Cardiac septum (tissue), 1 donor: ENCODE results near the gene CCDC88C. TPM values are rescaled to one million over a fixed set of nuclear protein-coding genes. Genes with fewer than 3 reads are reported as not detected.

Experiments
- DNase-seq: peaks from one replicate; pipeline ENCODE4 v3.0.0-alpha.2; 2020; ENCODE audit warnings: low spot score
- intact Hi-C: fragments of 100-400 bp; cut with DNase I; formaldehyde crosslinking; loops from one replicate; pipeline ENCODE4 v1.14.0; 2022
- total RNA-seq: library from RNA; stranded (reverse); fragmentation: NEBNext Ultra II Directional; extraction: Animal tissue kit (Norgen Biotek cat#: 25700); gene quantifications from one replicate; pipeline ENCODE4 v1.2.1, GENCODE V29; 2021
- donor health status: DM: no; HTN: no; CAD: no.

Gene CCDC88C
- total RNA-seq, 1 donor from 2014 or later = 2.6 TPM

DNA sequence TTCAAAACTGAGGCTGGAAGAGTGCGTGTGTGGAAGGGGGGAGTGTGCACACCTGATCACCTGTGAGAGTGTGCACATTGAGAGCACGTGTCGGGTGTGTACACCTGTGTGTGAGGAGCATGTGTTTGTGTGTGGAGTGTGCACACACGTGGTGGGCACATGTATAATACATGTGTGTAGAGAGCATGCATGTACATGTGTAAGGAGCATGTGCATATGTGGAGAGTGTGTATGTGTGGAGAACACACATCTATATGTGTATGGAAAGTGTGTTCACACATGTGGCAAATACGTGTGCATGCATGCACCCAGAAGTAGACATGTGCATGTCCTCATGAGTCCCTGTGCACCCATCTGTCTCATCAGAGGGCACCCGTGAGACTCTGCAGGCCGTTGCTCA, 110.0 kb downstream of the CCDC88C start:
- no peak for DNase-seq
- intact Hi-C loops = no loop called here

DNA sequence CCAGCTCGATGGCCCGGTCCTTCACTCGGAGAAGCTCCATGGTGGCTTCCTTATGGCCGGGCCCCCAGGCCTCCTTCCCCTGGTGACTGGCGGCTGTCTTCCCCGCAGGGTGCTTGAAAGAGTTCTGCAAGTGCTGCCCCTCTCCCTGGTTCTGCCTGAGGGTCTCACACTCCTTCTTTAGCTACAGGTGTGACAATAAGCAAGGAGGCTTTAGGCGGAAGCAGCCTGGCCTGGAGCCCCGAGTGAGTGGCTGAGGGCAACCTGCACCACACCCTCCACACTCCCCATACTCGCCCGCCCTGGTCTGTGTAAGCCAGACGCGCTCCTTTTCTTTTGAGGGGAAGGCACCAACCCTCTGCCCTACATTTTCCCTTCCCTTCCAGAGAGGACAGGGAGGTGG, 110.6 kb downstream of the CCDC88C start:
- DNase-seq = no peak
- intact Hi-C loops = no loop called here

DNA sequence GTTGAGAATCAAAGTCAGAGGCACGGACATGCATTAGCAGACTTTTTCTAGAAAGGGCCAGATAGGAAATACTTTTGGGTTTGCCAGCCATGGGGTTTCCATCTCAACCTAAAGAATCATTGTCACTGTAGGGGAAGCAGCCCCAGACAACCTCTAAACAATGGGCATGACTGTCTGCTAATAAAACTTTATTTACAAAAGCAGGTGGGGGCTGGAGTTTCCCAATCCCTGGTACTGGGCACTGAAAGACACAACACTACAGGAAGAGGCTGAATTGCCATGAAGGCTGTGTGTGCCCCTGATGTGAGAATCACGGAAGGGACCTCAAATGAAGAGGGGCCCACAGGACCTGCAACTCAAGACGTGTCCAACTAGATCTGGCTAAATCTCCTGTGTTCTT, 111.1 kb downstream of the CCDC88C start:
- intact Hi-C loops = no loop called here
- no peak for DNase-seq

DNA sequence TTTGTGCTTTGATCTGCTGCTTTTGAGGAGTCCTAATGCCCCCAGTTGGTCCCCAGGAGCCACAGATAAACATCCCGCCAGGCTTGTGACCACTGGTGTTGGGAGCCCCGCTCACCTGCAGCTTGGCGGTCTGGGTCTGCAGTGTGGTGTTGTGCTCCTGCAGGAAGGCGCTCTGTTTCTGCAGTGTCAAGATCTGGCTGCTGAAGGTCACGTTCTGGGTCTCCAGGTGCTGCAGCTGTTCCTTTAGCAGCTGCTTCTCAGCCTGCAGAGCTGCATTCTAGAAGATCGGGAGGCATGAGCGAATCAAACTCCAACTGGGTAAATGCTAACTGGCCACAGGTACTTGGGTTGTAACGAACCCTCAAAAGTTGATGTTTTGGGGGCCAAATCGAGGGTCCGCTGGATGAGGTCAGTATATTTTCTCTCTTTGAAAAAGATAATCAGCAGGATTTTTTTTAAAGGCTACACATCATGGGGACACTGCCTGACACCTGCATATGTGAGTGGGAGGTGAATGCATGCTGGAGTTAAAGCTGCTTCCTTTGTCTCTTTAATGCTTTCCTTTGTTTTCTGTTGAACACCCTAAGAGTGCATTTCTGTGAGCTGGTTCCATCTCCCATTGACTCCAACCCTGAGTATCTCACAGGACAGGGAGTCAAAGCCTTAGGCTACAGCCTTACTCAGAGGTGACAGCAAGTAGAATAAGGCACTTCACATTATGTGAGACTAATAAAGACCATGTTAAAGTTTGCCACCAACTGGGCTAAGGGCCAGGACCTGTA, 111.8 kb downstream of the CCDC88C start:
- intact Hi-C loops = no loop called here
- DNase-seq = no peak

DNA sequence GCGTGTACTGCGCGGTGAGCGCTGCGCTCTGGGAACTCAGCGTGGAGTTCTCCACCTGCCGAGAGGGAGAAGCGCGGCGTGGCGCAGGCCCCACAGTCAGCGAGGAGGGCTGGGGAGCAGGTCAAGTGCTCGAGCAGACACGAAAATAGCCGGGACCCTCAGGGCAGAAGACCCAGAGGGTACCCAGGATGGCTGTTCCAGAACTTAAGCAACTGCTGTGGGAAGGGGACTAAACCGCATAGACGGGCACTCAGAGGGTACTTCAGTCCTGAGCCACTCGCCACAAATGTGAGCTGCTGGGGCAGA, 113.7 kb downstream of the CCDC88C start:
- intact Hi-C loops = no loop called here
- DNase-seq = no peak

DNA sequence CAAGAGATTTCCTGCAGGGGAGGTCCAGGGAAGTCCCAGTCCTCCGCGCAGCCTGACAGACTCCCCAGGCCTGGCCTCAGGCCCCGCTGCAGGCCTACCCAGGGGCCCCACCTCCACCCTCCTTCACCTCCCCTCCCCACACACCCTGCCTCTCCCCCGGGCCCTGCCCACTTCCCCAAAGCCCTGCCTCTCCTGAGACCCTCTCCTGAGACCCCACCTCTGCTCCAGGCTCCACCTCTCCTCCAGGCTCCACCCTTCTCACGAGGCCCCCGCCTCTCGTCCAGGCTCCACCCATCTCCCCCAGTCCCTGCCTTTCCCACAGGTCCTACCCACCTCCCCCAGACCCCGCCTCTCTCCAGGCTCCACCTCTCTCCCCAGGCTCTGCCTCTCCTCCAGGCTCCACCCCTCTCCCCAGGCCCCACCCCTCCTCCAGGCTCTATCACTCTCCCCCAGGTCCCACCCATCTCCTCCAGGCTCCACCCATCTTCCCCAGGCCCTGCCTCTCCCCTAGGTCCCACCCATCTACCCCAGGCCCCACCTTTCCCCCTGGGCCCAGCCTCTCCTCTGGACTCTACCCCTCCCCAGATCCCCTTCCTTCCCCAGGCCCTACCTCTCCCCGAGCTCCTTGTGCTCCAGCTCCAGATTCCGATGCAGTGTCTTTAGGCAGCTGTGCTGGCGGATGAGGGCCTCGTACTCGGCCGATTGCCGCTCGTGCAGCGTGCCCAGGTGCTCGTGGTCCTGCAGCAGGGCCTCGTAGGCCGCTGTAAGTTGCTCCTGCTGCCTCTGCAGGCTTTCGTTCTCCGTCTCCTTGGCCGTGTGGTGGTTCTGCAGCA, 114.3 kb downstream of the CCDC88C start:
- DNase-seq = no peak
- intact Hi-C loops = no loop called here

DNA sequence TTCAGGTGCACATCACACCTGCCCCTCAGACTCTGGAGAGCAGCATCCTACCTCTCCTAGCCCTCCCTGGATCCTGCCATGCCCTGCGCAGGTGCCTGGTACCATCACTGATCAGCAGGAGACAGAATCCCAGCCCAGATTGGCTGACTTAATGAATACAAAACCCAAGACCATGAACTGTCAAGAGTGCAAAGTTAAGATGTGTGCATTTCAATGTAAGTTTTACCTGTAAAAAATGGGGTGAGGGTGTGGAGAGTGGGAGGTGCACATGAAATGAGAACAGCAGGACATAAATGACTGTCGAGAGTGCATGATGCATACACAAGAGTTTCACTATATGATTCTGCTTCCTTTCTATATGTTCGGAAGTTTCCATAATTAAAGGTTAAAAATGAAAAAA, 115.2 kb downstream of the CCDC88C start:
- intact Hi-C loops = no loop called here
- no peak for DNase-seq

DNA sequence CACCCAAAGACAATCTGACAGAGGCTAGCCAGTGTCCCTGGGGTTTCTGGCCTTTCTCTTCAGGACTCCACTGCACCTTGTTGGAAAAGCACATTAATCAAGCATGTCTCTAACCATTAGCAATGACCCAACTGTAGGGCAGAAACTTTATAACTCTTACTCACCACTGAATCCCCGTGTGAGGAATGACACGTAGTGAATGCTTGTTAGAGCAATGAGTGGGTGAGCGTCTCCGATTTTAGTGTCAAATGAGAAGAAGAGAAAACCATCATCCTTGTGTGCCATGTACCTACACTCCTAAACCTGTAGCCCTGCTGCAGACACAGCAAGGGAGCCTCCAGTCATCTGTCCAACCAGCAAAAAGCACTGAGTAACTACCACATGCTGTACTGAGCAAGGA, 116.7 kb downstream of the CCDC88C start:
- intact Hi-C loops = no loop called here
- no peak for DNase-seq

DNA sequence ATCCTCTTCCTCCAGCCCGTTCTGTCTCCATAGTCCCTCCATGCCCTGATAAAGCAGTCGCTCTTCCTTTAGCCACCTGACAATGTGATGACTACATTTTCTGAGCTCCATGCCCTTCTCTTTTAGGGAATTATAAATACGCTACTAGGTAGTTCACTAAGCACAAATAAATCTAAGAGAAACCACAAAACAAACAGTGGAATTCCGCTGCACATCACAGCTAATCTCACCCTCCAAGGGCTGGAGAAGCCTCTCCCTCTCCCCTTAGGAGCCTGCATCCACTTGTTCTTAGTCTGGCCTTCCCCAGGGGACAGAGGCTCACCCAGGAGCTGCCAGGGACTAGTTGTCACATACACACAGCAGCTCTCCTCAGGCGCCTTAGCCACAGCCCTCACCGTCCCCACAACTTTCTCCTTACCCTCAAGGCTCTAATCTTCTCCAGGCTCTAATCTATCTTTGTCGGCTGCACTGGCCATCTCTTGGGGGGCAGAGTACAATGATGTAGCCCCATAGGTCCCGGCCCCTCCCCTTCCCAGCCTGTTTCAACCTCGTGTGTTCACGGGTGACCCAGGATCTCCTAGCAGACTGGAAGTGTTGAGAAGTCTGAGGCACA, 117.2 kb downstream of the CCDC88C start:
- DNase-seq = no peak
- intact Hi-C loops = no loop called here

DNA sequence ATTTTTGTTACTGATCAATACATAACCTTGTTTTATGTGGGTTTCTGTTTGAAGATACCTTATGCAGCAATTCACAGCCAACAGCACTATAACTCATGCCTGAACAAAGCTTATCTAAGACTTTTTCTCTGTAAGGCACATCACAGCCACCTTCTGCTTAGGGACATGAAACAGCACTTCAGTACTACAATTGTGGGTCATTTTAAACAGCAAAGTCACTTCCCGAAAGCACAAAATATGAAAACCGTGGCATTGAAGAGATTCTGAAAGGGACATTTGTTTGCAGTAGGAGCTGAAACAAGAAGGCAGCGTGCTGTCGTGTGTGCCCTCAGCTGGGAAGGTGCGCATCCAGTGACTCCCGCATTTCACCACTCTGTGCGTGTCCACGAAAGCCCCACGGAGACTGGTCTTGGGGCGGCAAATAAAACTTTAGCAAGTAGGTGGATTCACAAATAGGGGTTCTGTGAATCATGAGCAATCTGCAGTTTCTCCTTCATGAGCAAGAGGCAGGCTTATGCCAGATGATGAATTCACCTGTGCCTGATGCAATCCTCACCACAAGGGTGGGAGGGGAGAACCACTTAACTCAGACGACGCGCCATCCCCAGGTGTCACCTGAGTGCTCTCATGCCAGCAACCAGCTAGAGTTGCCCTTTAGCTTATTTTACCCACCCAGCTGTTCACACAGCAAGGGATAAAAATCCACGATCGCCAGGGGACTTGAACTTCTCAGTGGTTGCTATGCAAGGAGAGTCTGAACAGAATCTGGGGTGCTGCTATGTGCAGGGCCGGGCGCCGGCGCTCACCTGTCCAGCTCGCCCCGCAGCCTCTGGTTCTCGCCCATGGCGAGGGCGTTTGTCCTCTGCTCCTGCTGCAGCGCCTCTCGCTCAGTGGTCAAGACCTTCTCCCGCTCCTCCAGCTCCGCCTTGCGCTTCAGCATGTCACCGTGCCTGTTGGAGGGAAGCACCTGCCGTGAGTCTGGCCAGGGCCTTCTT, 118.2 kb downstream of the CCDC88C start:
- no peak for DNase-seq
- intact Hi-C loops = no loop called here

DNA sequence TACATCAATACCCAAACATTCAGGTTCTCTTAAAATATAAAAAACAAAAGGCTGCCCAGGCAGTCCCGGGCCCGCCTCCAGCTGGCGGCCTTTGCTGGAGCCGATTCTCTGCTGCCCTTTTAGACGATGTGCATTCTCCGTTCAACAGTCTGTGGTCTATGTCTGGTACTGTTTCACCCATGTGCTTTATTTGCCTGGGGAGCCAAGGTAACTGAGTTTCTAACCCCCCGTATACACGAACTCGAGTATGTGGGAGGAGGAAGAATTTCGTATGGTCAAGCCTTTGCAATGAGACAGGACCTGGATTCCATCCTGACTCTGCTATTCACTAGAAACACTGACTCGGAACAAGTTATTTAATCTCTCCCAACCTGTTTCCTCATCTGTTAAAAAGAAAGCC, 119.0 kb downstream of the CCDC88C start:
- intact Hi-C loops = no loop called here
- DNase-seq = no peak

DNA sequence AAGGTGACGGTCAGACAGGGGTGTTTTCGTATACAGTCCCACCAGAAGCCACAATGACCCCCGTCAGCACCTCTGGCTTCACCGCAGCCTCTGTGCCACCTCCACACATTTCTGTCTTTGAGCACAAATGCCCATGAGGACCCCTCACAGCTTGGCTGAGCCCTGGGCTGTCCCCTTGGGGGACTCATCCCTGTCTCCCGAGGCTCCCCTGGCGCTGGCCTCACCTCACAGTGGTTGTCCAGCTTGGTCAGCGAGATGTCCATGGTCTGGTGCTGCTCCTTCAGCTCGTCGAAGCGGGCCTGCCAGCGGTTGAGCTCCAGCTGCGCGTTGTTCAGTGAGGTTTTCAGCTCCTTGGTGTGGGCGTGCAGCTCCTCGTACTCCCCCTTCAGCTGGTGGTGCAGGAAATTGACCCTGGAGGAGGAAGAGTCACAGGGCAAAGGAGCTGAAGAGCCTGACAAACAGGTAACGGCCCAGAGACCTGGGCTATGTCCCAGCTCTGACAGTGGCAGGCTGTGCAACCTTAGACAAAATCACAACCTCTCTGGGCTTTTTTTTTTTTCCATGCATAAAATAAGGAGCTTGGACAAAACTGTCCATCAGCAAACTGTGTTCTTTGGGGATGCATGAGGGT, 120.4 kb downstream of the CCDC88C start:
- DNase-seq = no peak
- intact Hi-C loops = no loop called here

DNA sequence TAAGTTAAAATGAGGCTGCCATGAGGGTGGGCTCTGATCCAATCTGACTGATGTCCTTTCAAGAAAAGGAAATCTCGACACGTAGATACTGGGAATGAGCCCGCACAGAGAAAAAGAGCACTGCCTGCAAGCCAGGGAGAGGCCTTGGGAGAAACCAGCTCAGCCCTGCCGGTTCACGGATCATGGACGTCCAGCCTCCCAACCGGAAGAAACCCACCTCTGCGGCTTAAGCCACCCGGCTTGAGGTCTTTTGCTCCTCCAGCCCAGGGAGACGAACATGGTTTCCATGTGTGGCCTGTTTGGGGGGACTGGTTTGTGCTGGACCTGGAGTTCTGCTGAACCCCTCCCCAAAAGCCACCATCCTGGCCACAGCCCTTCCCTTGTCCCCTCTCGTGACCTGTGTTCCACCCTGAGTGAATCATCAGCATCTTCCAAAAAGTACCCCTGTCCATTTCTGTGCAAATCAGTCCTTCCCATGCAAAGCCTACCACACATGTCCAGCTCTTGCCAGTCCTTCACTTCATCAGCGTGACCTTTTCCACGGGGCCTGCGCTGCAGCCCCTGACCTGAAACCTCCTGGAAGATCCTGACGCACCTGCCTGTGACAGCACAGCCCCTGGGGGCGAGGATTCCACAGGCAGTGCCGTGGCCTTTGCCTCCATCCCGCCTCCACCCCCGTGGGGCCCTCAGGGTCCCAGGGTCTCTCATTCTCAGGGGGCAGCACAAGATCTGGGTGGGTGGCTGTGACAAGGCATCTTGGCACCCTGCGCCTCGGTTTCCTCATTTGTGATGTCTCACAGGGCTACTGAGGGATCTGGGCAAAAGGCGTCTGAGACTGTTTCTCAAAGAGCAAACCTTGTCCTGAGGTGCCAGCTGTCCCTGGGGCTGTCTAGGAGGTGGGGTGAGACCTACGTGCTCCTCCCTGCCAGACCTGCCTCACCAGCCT, 121.5 kb downstream of the CCDC88C start:
- intact Hi-C loops = no loop called here
- DNase-seq = no peak

DNA sequence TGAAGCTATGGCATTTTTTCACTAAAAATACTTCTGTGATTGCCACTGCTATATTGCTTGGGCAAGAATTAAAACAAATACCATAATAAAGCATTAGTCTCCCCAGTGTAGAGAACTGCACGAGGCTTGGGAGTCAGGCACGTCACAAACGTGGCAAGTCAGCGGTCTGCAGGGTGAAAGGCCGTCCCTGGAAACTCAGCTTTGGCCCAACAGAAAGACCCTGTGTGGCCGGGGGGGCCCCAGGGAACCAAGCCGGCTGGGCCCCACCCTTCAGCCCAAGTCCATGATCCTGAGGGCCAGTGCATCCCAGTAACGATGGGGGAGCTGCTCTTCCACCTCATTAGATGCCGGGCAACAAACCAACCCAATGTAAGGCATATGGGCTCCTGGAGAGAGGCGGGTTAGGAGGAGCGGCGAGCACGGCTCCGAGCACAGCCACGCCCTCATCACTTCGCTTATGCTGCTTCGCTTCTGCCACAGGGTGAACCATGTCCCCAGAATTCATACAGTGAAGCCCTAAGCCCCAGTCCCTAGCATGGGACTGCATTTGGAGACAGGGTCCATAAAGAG, 122.3 kb downstream of the CCDC88C start:
- intact Hi-C loops = no loop called here
- DNase-seq = no peak

DNA sequence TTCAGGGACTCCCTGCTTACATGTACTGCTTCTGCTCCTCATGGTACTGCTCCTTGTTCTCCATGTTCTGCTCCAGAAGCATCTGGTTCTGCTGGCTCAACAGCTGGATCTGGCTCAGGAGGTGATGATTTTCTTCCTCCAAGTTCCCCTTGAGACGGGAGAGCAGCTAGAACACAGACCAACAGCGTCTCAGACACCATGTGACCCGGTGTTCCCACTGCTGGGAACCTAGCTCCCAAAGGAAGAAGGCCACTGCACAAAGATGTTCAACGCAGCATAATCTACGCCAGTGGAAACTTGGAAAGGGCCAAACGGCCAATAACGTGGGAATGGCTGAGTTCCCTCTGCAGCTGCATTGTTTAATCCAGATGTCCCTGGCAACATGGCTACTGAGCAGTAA, 123.5 kb downstream of the CCDC88C start:
- DNase-seq = no peak
- intact Hi-C loops = no loop called here

DNA sequence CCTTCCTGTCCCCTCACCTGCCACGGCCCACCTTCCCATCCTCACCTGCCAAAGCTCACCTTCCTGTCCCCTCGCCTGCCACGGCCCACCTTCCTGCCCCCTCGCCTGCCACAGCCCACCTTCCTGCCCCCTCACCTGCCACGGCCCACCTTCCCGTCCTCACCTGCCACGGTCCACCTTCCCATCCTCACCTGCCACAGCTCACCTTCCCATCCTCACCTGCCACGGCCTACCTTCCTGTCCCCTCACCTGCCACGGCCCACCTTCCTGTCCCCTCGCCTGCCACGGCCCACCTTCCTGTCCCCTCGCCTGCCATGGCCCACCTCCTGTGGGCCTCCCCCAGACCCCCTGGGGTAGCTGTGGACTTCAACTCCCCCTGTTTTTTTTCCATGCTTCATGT, 124.3 kb downstream of the CCDC88C start:
- DNase-seq = no peak
- intact Hi-C loops = no loop called here

DNA sequence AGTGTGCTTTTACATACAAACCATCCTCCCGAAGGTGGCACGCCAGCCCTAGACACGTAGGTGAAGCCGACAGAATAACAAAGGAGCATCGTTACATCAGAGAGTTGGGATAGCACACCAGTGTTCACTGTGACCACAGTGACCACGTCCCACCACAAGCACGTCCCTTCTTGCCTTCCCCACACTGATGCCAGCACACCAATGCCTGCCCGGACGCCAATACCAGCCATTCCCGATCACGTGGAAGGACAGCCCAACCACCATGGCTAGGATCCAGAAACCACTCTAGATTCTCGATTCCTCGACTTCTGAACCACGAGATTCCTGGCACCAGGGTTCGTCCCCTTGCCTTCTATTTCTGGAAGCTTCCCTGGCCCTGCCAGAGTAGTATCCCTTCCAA, 125.1 kb downstream of the CCDC88C start:
- DNase-seq = no peak
- intact Hi-C loops = no loop called here
